GM19328 (cell line): ENCODE measurements around the gene ZNRF3.
"Not testable (repeated sequence)": the region's sequence is repeated elsewhere in the genome, so short reads cannot be mapped to it uniquely, and the experiment has no call there.

Source experiments
- ATAC-seq: cut with Tn5 transposase; IDR thresholded peaks from one replicate; pipeline ENCODE4 v1.9.1; 2021; ENCODE audit warnings: mild to moderate bottlenecking, moderate library complexity; ENCODE audit not compliant: unreplicated experiment

ZNRF3 gene

GRCh38 chr22:28882878-28883656, at the start of gene ZNRF3:
ZNRF3 (plus strand) TSS chr22:28883572; CDS start chr22:28883767, 195 bp downstream.
- ATAC-seq: peak; percentile 54

- no peak for ATAC-seq
These were observed 47.7 kb upstream of the ZNRF3 start for GRCh38 chr22:28835630-28836189.

- ATAC-seq: no peak
These were observed 45.7 kb upstream of the ZNRF3 start for GRCh38 chr22:28837640-28838039.

- no peak for ATAC-seq
These were observed 44.4 kb upstream of the ZNRF3 start for GRCh38 chr22:28838971-28839370.

GRCh38 chr22:28841111-28841510, 42.3 kb upstream of the ZNRF3 start:
- no peak for ATAC-seq

GRCh38 chr22:28843633-28844032, 39.7 kb upstream of the ZNRF3 start:
- ATAC-seq: no peak

- not testable (repeated sequence) for ATAC-seq
These were observed 39.1 kb upstream of the ZNRF3 start for GRCh38 chr22:28844277-28844676.

GRCh38 chr22:28846994-28847393, 36.4 kb upstream of the ZNRF3 start:
- no peak for ATAC-seq

GRCh38 chr22:28855355-28856094, 27.8 kb upstream of the ZNRF3 start:
- ATAC-seq: no peak

- no peak for ATAC-seq
These were observed 27.3 kb upstream of the ZNRF3 start for GRCh38 chr22:28856095-28856455.

GRCh38 chr22:28857288-28857687, 26.1 kb upstream of the ZNRF3 start:
- no peak for ATAC-seq

GRCh38 chr22:28864878-28865596, 18.3 kb upstream of the ZNRF3 start:
- ATAC-seq: no peak

GRCh38 chr22:28867191-28867590, 16.2 kb upstream of the ZNRF3 start:
- no peak for ATAC-seq

GRCh38 chr22:28868389-28868788, 15.0 kb upstream of the ZNRF3 start:
- not testable (repeated sequence) for ATAC-seq

- no peak for ATAC-seq
These were observed 13.6 kb upstream of the ZNRF3 start for GRCh38 chr22:28869736-28870135.

GRCh38 chr22:28873183-28873963, 10.0 kb upstream of the ZNRF3 start:
- no peak for ATAC-seq

GRCh38 chr22:28874061-28874460, 9.3 kb upstream of the ZNRF3 start:
- no peak for ATAC-seq

- no peak for ATAC-seq
These were observed 8.5 kb upstream of the ZNRF3 start for GRCh38 chr22:28874811-28875320.

GRCh38 chr22:28882545-28882877, 861 bp upstream of the ZNRF3 start:
- no peak for ATAC-seq

GRCh38 chr22:28883657-28883916, 215 bp downstream of the ZNRF3 start:
- ATAC-seq: no peak
